Islet precursor cell (in vitro differentiated cells): ENCODE results near the gene ZC3H7B.
A peak's percentile ranks its signal among the peaks of the same experiment; 100 is the strongest.

Experiments
- DNase-seq: peaks from one replicate; pipeline ENCODE4 v3.0.0-alpha.2; 2018

Gene ZC3H7B

DNA sequence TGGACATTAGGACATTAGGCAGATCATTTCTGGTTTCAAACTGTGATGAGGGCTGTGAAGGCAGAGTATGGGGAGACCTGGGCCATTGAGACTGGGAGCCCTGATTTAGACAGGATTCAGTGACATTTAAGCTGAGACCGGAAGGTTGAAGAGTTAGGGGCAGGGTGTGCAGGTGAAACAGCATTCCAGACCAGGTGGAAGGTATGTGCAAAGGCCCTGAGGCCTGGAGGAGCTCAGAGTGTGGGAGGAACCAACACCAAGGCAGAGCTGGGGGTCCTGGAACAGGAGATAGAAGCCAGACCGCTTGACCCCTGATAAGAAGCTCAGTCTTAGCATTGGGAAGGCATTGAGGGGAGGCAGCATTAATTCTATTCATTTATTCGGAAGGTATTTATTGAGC, 32.5 kb downstream of the ZC3H7B start:
- DNase-seq = no peak

DNA sequence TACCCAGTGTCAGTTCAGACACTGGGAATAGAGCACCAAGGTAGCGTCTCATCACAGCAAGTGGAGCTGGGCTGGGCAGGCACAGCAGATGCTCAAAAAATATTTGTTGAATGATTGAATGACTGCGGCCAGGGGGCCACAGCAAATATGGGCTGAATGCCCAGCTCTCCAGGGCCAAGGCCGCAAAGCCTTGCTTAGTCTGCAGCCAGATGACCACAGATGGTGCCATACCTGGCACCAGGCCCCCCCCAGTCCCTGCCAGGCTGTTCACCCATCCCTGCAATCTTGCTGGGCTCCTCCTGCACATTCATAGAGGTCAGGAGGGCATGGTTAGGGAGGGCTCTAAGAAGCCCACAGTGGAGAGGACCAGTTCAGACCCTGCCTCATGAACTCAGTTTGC, 32.9 kb downstream of the ZC3H7B start:
- DNase-seq = no peak

DNA sequence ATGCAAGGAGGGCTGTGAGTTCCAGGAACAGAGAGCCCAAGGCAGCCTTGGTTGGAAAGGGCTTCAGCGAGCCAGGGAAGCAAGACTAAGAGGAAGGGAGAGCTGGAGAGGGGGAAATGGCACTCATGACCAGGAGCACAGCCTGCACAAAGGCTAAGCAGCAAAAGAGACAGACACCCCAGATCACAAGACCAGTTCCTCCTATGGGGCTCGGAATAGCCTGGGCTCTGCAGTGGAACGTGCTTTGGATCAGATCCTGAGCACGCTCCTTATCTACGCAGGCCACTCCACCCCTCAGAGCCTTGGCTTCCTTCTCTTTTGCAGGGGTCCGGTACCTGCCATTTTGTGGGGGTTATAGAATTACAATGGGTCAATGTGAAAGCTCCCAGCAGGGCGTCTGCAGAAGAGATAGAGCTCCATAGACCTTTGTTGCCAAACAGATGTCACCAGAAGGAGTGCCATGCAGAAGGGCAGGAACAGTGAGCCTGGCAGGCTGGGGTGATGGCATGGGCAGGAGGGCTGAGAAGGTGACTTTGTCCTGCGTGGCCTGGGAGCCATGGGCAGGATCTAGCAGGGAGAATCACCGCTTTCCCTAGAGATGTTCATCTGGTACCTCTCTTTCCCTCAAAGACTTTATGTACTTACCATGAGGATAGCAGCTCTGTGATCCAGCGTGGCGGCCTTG, 33.8 kb downstream of the ZC3H7B start:
- no peak for DNase-seq

DNA sequence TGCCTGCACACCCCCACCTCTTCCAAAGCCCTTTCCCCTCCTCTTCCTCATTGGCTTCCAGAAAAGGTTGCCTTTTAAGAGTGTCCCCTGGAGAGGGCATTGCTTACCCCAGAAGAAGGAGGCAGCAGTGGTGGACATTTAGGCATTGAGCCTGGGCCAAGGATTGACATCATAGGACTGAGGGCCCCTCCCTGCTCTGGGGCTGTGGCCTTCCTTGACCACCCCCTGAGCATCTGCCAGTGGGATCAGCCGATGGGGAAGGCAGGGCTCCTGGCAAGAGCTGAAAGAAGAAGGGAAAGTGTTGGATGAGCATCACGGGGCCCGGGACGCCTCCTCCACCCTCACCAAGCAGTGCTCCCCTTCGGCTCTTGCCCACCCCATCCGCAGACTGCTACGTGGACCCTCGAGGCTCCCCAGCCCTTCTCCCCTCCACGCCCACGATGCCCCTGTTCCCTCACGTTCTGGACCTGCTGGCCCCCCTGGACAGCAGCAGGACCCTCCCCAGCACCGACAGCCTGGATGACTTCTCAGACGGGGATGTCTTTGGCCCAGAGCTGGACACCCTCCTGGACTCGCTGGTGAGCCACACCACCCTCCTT, 37.4 kb downstream of the ZC3H7B start:
- no peak for DNase-seq

DNA sequence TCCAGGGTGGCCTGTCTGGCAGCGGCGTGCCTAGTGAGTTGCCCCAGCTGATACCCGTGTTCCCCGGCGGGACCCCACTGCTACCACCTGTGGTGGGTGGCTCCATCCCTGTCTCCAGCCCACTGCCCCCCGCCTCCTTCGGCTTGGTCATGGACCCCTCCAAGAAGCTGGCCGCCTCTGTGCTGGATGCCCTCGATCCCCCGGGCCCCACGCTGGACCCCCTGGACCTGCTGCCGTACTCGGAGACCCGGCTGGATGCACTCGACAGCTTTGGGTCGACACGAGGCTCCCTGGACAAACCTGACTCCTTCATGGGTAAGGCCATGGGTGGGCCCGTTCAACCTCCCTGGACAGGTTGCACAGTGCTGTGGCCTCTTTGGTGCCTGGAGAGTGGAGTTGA, 38.5 kb downstream of the ZC3H7B start:
- no peak for DNase-seq

DNA sequence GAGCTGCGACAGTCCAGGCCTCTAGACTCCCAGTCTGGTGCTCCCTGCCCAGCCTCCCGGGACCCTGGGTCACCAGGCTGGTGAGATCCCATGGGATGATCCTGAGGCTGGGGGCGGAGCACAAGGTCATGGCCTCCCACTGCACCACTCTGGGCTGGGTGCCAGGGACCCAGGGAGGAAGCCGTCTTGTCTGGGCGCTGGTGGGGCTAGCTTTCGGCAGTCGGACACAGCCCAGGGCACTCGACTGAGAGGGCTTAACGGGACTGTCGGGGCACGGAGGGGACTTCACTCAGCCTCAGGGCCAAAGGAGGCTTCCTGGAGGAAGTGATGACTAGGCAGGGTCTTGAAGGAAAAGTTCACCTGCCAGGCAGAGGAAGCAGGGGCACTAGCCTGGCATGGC, 39.0 kb downstream of the ZC3H7B start:
- no peak for DNase-seq

DNA sequence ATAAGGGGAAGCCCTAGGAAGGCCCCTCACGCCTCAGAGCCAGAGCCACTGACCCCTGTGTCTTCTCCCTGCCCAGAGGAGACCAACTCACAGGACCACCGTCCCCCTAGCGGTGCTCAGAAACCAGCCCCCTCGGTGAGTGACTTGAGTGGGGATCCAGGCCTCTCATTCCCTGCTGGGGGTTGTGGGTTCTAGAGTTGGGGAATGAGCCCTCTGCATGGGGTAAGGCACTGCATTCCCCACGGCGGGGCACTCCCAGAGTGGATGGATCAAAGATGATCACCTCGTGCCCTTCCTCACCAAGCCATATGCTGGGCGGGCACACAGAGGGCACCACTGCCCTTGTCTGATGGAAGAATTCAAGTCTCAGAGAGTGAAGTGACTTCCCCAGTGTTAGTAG, 39.7 kb downstream of the ZC3H7B start:
- DNase-seq = no peak

DNA sequence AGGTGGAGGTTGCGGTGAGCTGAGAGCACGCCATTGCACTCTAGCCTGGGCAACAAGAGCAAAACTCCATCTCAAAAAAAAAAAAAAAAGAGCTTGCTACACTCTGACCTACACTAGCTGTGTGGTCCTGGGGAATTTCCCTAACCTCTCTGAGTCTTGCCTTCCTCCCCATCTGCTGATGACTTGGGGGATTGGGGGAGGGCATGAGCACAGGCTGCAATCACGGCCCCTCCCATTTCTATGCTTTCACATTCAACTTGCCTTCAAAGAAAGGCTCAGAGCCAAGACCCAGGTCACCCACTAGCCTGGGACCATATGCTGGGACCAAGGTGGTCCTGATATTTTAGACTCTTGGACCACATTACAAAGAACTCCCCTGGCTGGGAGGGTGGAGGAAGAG, 40.7 kb downstream of the ZC3H7B start:
- DNase-seq = no peak

DNA sequence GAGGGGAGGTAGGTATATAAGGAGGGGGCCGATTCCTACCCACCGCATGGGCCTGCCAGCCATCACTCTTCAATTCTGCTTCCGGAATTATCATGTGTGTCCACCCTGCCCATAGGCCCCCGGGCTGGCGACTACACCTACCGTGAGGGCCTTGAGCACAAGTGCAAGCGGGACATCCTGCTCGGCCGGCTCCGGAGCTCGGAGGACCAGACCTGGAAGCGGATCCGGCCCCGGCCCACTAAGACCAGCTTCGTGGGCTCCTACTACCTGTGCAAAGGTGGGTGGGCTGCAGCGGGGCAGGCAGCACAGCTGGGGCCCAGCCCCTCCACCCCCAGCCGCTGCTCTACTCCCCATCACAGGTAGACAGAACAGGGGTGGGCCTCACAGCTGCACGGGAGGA, 42.0 kb downstream of the ZC3H7B start:
- DNase-seq = no peak

DNA sequence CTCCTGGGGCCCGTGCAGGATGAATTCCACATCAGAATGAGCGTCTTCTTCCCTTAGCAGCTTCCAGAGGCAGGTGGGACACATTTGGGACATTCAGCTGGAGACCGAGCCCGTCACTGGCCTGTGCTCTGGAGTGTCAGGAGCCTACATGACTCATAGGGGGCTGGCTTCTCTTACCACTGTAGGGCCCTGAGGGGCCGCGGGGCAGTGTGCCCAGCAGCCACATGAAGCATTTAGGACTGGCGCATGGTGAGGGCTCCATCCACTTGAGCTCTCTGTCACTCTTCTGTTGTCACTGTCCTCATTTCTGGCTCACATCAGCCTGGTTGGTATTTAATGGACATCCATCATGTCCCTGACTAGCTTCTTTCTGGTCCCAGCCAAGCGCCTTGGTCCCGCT, 42.4 kb downstream of the ZC3H7B start:
- no peak for DNase-seq

DNA sequence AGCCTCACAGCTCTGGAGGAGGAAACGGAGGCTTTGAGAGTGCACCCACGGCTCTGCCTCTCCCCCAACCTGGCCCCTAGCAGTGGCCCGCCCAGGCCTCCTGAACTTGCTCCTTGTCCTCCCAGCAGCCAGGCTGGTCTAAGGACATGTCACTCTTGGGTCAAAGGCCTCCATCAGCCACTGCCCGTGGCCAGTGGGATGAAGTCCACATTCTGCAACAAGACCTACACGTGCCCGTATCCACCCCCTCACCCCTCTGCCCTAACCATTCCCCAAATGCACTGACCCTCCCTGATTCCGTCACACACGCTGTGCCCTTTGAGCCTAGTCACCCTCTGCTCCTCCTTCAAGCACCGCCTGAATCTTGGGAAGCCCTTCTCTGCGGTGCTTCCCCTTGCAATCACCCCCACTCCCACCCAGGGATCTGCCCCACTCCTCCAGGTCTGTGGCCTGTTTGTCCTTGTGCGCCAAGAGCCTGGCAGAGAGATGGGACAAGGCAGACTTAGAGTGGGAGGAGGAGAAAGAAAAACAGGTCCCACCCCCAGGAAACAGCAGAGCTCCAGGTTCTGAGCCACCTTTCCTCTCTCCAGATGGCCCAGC, 43.0 kb downstream of the ZC3H7B start:
- DNase-seq = no peak

DNA sequence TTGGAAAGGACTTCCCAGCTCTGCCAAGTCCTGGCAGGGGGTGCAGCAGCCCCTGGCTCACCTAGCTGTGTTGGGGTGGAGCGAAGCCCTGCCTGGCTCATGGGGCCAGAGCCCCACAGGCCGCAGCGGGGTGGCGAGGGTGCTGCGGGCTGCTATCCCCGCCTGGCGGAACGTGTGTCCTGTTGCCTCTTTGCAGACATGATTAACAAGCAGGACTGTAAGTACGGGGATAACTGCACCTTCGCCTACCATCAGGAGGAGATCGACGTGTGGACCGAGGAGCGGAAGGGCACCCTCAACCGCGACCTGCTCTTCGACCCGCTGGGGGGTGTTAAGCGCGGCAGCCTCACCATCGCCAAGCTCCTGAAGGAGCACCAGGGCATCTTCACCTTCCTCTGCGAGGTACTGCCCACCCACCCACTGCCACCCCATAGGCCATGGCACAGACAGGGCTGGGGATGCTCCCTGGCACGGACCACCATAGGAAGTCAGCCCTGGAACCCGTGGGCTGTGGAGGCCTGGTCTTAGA, 44.5 kb downstream of the ZC3H7B start:
- no peak for DNase-seq

DNA sequence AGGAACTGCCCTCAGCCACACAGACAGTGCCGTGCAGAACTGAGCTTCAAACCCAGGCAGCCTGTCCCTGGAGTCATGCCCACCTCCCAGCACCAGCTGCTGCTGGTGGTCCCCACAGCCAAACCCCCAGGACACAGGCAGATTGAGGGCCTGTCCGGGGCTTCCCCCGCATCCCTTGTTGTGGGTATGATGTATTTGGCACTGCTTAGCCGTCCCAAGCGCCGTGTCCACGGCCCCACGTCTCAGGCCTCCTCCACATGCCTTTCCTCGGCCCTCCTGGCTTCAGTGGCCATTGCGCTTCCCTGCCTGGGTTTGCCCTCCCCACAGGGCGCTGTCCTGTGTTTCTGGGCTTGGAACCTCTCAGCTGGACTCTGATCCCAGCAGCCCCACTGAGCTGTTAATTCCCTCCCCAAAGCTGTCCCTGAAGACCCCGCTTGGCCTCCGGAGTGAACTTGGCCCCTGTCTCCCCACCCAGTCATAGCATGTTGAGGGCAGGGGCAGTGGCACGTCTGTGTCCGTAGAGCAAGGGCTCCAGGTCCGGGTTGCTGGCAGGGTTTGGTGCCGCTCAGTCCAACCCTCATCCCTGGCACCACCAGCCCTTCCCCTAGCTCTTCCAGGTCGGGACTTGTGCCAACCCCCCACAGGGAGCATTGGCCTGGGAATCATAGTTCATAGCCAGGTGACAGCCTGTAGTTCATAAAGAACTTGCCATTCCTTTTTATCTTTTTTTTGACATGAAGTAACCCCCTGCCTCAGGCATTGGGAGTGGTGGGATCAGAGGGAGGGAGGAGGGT, 45.9 kb downstream of the ZC3H7B start:
- DNase-seq = no peak

DNA sequence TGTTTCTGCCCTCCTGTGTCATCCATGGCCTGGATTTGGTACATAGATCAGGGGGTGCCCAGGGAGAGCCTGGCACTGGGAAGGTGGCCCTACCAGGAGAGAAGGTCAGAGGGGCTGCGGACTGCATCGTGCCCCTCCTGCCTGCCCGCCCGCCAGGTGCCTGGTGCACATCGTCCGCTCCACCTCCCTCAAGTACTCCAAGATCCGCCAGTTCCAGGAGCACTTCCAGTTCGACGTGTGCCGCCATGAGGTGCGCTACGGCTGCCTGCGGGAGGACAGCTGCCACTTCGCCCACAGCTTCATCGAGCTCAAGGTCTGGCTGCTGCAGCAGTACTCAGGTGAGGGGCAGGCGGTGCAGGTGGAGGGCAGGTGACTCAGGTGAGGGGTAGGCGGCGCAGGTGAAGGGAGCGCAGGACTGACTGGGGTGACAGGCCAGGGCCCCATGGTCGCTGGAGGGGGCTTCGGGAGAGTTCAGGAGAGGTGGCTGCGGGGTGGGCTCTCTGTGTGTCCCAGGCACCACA, 47.7 kb downstream of the ZC3H7B start:
- no peak for DNase-seq

DNA sequence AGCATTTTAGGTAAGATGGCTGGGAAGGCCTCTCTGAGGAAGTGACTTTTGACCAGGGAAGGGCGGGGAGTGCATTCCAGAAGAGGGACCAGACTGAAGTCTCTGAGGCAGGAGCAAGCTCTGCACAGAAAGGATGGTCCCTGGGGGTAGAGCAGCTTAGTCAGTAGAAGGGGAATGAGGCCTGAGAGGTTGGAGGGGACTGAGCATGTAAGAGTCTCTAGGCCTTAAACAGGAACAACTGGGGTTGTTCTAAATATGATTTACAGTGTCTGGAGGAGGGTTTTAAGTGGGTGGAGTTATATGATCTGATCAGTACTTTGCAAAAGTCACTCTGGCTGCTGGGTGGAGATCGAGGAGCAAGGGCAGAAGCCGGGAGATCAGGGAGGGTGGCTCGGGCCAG, 48.8 kb downstream of the ZC3H7B start:
- no peak for DNase-seq

DNA sequence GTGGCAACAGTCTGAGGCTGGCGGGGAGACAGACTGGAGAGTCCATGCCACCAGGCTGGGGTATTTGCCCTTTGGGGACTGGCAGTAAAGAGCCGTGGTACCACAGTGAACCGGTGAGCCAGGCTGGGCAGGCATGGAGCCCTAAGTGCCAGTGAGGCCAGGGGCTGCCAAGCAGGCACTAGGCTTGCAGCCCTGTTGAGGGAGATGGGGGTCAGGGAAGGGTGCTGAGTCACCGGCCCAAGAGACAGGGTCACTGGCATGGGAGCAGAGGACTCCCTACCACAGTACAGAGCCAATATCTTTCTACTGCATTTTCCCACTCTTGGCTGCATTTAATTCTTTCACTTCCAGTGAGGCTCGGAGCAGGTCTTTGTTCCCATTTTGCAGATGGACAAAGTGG, 49.7 kb downstream of the ZC3H7B start:
- no peak for DNase-seq

DNA sequence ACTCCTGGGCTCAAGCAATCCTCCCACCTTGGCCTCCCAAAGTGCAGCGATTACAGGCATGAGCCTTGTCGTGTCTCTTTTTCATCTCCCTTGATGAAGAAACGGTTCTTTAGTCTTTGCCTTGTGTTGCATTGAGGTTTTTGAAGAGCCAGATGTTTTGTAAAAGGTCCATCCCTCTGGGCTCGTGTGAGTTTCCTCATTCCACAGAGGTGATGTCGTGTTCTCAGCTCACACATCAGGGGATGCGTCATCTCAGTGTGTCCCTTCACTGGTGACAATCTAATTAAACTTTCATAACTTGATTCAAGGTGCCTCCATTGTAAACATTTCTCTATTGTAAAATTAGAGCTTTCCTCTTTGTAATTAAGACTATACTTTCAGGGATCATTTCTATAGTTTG, 50.7 kb downstream of the ZC3H7B start:
- peak; percentile 66 for DNase-seq

DNA sequence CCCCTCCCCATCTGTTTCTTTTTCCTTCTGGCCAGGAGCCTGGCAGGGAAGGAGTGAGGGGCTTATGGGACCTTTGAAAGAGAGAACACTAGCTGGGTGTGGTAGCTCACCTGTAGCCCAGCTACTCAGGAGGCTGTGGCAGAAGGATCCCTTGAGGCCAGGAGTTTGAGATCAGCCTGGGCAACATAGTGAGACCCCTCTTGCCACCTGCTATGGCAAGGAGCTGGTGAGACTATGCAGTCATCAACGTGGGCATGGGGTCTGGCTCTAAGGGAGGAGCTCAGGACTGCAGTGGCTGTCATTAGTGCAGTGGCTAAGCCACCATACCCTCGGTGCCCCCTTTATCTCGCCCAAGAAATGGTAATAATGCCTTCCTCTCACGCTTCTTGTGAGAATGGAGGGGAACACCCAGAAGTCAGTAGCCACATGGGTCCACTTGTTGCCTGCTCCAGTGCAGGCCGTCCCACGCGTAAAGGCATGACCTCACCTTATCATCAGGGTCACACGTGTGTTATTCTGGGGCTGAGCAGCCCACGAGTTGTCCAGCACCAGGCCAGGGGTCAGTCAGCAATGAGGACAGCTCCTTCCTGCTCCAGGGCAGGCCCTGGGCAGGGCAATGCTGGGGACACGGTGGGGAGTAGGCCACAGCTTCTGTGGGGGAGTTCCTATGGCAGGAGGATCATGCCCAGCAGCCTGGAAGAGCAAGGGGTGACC, 52.7 kb downstream of the ZC3H7B start:
- DNase-seq = no peak

DNA sequence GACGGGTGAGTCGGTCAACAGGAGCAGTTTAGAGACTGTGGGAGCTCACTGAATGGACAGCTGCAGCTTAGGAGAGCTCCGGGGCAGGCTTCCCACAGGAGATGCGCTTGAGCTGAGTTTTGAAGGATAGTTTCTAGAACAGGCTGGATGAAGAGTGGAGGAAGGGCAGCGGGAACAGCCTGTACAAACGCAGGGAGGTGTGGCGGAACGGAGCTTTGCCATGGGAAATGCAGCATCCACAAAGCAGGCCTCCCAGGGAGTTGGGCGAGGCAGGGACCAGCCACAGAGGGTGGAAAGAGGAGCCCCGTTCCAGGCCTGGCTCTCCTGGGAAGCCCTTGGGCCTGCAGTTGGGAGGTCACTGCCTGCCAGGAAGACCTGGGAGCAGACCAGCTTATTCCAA, 53.7 kb downstream of the ZC3H7B start:
- DNase-seq = no peak

DNA sequence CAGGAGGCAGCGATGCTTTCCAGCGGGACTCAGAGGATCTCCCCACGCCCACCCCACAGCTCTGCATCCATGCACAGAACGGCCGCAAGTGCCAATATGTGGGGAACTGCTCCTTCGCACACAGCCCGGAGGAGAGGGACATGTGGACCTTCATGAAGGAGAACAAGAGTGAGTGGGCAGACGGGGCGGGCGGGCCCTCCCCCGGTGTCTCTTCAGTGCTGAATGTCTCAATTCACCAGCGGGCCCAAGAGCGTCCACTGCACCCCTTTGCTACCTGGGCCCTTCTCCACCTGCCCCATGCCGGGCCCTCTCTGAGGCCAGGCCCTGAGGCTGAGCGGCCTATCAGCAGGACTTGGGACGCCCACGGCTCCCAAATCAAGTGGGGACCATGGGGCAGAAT, 54.6 kb downstream of the ZC3H7B start:
- no peak for DNase-seq

DNA sequence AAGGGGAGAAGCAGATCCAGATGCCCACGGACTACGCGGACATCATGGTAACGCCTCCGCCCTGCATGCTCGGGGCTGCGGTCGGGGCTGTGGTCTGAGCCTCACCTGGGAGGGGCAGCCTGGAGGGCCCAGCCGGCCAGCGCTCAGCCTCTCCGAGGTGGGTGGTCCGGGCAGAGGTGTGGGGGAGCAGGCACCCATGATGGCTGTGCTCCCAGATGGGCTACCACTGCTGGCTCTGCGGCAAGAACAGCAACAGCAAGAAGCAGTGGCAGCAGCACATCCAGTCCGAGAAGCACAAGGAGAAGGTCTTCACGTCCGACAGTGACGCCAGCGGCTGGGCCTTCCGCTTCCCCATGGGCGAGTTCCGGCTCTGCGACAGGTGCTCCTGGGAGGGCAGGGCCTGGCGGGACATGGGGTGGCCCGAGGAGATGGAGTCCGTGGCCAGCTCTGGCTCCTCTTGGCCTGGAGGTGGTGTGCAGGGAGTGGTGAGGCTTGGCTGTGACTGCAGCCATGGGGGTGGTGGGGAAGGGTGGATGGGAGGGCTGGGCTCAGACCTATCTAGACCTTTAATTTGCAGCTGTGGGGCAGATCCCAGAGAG, 55.2 kb downstream of the ZC3H7B start:
- DNase-seq = no peak

DNA sequence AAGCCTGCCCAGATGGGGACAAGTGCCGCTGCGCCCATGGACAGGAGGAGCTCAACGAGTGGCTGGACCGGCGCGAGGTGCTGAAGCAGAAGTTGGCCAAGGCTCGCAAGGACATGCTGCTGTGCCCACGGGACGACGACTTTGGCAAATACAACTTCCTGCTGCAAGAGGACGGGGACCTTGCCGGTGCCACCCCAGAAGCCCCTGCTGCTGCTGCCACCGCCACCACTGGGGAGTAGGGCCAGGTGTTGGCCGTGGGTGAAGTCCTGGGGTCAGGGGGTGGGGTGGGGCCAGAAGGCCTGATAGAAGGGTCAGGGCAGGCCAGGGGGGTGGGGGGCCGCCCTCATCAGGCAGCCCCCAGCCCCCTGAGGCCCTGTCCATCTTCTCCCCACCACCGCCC, 55.9 kb downstream of the ZC3H7B start:
- no peak for DNase-seq
